Mesendoderm (in vitro differentiated cells): ENCODE results near the gene SCIN.
"Not testable (repeated sequence)": the region's sequence is repeated elsewhere in the genome, so short reads cannot be mapped to it uniquely, and the experiment has no call there.

Experiments used
- DNase-seq: peaks from one replicate; pipeline ENCODE4 v3.0.0; 2013
- H2AK5ac ChIP-seq: 2 replicates; pipeline ENCODE4 v1.6.1; 2013; ENCODE audit warnings: low read length, inconsistent platforms
- H2BK120ac ChIP-seq: 2 replicates; pipeline ENCODE4 v1.6.1; 2013; ENCODE audit warnings: low read depth, mild to moderate bottlenecking, low read length, moderate library complexity, mixed read lengths
- H2BK15ac ChIP-seq: replicated peaks from 2 replicates; pipeline ENCODE4 v1.6.1; 2013; ENCODE audit warnings: low read depth, mild to moderate bottlenecking, moderate library complexity
- H2BK5ac ChIP-seq: 2 replicates; pipeline ENCODE4 v1.6.1; 2013; ENCODE audit warnings: low read length, inconsistent platforms
- H3K18ac ChIP-seq: 2 replicates; pipeline ENCODE4 v1.6.1; 2013; ENCODE audit warnings: mild to moderate bottlenecking, low read length, mixed read lengths
- H3K23ac ChIP-seq: one replicate; pipeline ENCODE4 v1.6.1; 2013; ENCODE audit warnings: low read length
- H3K27ac ChIP-seq: 2 replicates; pipeline ENCODE4 v1.5.1; 2013; ENCODE audit warnings: low read depth, mild to moderate bottlenecking, inconsistent platforms, low read length, moderate library complexity
- H3K27me3 ChIP-seq: 2 replicates; pipeline ENCODE4 v1.6.1; 2013; ENCODE audit warnings: low read length, control low read depth, mild to moderate bottlenecking, inconsistent platforms; ENCODE audit not compliant: insufficient read depth, poor library complexity
- H3K36me3 ChIP-seq: 2 replicates; pipeline ENCODE4 v1.6.1; 2013; ENCODE audit warnings: low read length, inconsistent platforms; ENCODE audit not compliant: control insufficient read depth, insufficient read depth
- H3K4ac ChIP-seq: one replicate; pipeline ENCODE4 v1.6.1; 2013; ENCODE audit warnings: low read depth, mild to moderate bottlenecking, low read length, moderate library complexity
- H3K4me1 ChIP-seq: 2 replicates; pipeline ENCODE4 v1.6.1; 2013; ENCODE audit warnings: low read depth, low read length, inconsistent platforms; ENCODE audit not compliant: control insufficient read depth
- H3K4me2 ChIP-seq: 2 replicates; pipeline ENCODE4 v1.6.1; 2013; ENCODE audit warnings: low read length
- H3K4me3 ChIP-seq: 2 replicates; pipeline ENCODE4 v1.5.1; 2013; ENCODE audit warnings: mild to moderate bottlenecking, low read length
- H3K56ac ChIP-seq: one replicate; pipeline ENCODE4 v1.6.1; 2013; ENCODE audit warnings: low read length
- H3K79me1 ChIP-seq: 2 replicates; pipeline ENCODE4 v1.6.1; 2013; ENCODE audit warnings: low read length, inconsistent platforms
- H3K79me2 ChIP-seq: 2 replicates; pipeline ENCODE4 v1.6.1; 2013; ENCODE audit warnings: mild to moderate bottlenecking, low read length; ENCODE audit not compliant: control insufficient read depth, insufficient read depth
- H3K9ac ChIP-seq: 2 replicates; pipeline ENCODE4 v1.6.1; 2013; ENCODE audit warnings: low read length, inconsistent platforms
- H4K5ac ChIP-seq: one replicate; pipeline ENCODE4 v1.6.1; 2013; ENCODE audit warnings: low read length
- H4K8ac ChIP-seq: one replicate; pipeline ENCODE4 v1.6.1; 2013; ENCODE audit warnings: low read depth, mild to moderate bottlenecking, control low read depth, low read length, moderate library complexity
- WGBS: extraction: QIAGEN DNeasy Blood & Tissue Kit; methylation state at CpG from one replicate; pipeline ENCODE4 v1.1.7; 2013; ENCODE audit warnings: low lambda C conversion rate, missing lambda C conversion rate; ENCODE audit not compliant: insufficient coverage; ENCODE audit errors: extremely low coverage; 5-methylcytosine and 5-hydroxymethylcytosine counted together

Gene SCIN

GRCh38 chr7:12645212-12645611 lies 74.7 kb downstream of the SCIN start:
- WGBS: no CpG with 5 or more reads among the region's 6 CpGs
- H2BK15ac ChIP-seq, H3K27ac ChIP-seq: not testable (repeated sequence)

DNA sequence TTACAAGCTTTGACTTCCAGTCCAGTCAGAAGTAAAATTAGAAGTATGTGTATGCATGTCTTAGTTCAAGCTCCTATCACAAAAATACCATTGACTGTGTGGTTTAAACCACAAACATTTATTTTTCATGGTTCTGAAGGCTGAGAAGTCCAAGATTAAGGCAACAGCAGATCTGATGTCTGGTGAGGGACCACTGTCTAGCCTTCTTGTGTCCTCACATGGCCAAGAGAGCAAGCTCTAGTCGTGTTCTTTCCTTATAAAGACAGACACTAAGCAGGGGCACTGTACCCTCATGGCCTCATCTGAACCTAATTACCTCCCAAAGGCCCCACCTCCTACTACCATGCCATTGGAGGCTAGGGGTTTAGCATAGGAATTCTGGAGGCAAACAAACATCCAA lies 75.6 kb downstream of the SCIN start:
- Histone ChIP-seq H3K36me3 (no peaks in the 10 kb centered on the region), H3K4me1 (no peaks in the 10 kb centered on the region), H3K9ac (no peak overlapping the region), H3K4me3 (no peak overlapping the region), H2BK120ac (no peak overlapping the region), H2BK5ac (no peak overlapping the region), H3K4me2 (no peak overlapping the region), H3K4ac (no peak overlapping the region), H2AK5ac (no peak overlapping the region), H3K23ac (no peak overlapping the region), H2BK15ac (no peak overlapping the region), H3K56ac (peak overlapping the region; percentile 30), H3K27ac (no peak overlapping the region), H3K27me3 (no peaks in the 10 kb centered on the region), H3K79me2 (no peaks in the 10 kb centered on the region), H4K8ac (no peak overlapping the region), H3K18ac (no peak overlapping the region), H3K79me1 (no peaks in the 10 kb centered on the region), H4K5ac (no peak overlapping the region)
- peak; percentile 41 for DNase-seq
- WGBS: no CpG with 5 or more reads among the region's 1 CpG

More at GRCh38 chr7:12645212-12645611, 74.7 kb downstream of the SCIN start:
- not testable (repeated sequence) for H4K8ac ChIP-seq, DNase-seq, H3K79me1 ChIP-seq, H3K23ac ChIP-seq, H3K18ac ChIP-seq, H3K9ac ChIP-seq, H3K4me1 ChIP-seq, H3K4me2 ChIP-seq, H3K27me3 ChIP-seq, H3K4me3 ChIP-seq, H2BK5ac ChIP-seq, H3K36me3 ChIP-seq, H3K79me2 ChIP-seq, H2AK5ac ChIP-seq, H4K5ac ChIP-seq, H3K4ac ChIP-seq, H3K56ac ChIP-seq, H2BK120ac ChIP-seq

DNA sequence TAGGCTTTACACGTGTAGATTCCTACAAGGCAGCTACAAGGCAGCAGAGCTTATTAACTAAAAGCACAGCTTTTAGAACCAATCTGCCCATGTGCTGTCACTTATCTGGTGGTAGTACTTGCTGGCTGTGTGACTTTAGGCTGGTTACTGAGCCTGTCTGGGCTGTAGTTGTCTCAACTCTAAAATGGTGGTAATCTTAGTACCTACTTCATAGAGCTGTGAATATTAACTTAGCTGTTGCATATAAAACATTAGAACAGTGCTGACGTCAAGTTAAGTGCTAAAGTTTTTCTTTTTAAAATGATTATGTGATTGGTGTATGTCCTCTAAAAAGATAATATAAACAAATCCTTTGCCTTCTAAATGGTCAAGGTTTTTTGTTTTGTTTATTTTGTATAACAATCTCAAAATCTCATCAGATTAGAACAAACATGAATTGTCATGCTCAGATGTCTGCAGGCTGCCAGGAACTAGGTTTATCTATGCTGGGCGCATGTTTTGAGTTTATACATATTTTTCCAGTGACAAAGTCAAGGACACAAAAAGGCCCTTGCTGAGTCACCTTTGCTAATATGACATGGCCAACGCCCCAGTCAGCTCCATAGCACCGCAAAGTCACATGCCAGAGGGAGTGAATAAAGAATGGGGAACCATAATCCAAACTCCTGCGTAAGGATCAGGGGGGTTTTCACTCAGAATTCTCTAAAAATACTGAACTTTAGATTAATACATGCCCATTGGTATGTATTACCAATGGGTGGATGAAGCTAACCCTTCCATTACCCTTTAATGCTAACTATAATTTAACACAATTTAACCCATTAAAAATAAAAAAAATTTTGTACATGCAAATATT lies 77.1 kb downstream of the SCIN start:
- H3K23ac ChIP-seq: no peak overlapping the region
- no peak overlapping the region for H2BK120ac ChIP-seq
- no peaks in the 10 kb centered on the region for H3K27me3 ChIP-seq
- no peak overlapping the region for H3K4me3 ChIP-seq
- WGBS: no CpG with 5 or more reads among the region's 6 CpGs
- no peak overlapping the region for H3K27ac ChIP-seq
- H3K79me2 ChIP-seq: no peaks in the 10 kb centered on the region
- no peak overlapping the region for H3K56ac ChIP-seq
- no peaks in the 10 kb centered on the region for H3K4me1 ChIP-seq
- no peaks in the 10 kb centered on the region for H3K36me3 ChIP-seq
- no peak overlapping the region for H3K4me2 ChIP-seq
- no peak overlapping the region for H3K4ac ChIP-seq
- no peak overlapping the region for H2AK5ac ChIP-seq
- no peak overlapping the region for H2BK5ac ChIP-seq
- no peak overlapping the region for H2BK15ac ChIP-seq
- no peak overlapping the region for H3K18ac ChIP-seq
- no peak overlapping the region for H3K9ac ChIP-seq
- no peak overlapping the region for H4K5ac ChIP-seq
- DNase-seq: peak; percentile 39
- no peak overlapping the region for H4K8ac ChIP-seq
- H3K79me1 ChIP-seq: no peaks in the 10 kb centered on the region

DNA sequence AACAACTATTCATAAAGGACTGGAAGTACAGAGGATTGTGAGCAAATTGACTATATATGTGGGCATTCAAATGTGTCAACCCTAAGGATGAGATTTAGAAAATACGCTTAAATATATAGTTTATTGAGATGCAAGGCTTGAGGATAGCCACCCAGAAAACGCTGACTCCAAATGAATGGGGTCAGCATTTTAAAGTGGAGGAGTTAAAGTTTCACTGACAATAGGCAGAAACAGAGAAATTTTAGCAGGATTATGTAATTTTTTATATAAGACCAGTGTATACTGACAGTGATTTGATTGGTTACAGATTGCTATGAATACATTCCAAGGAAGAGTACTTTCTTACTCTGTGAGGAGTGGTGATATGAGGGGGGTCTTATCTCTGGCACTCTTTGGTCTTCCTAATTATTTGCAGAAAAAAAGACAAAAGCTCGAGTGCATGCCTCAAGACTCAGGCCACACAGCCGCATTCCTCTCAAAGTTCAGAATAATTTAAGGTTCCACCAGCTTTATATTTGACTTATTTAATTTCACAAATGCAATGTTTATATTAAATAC lies 78.3 kb downstream of the SCIN start:
- no peaks in the 10 kb centered on the region for H3K4me1 ChIP-seq
- no peak overlapping the region for H3K4me3 ChIP-seq
- H2BK5ac ChIP-seq: no peak overlapping the region
- peak; percentile 53 for DNase-seq
- H3K36me3 ChIP-seq: no peaks in the 10 kb centered on the region
- H2BK120ac ChIP-seq: no peak overlapping the region
- no peak overlapping the region for H2BK15ac ChIP-seq
- no peaks in the 10 kb centered on the region for H3K79me1 ChIP-seq
- no peak overlapping the region for H3K9ac ChIP-seq
- H4K5ac ChIP-seq: no peak overlapping the region
- no peak overlapping the region for H3K18ac ChIP-seq
- no peaks in the 10 kb centered on the region for H3K79me2 ChIP-seq
- WGBS: no CpG with 5 or more reads among the region's 4 CpGs
- no peak overlapping the region for H3K23ac ChIP-seq
- no peak overlapping the region for H2AK5ac ChIP-seq
- no peak overlapping the region for H3K27ac ChIP-seq
- H4K8ac ChIP-seq: no peak overlapping the region
- H3K56ac ChIP-seq: no peak overlapping the region
- H3K4ac ChIP-seq: no peak overlapping the region
- H3K27me3 ChIP-seq: no peaks in the 10 kb centered on the region
- H3K4me2 ChIP-seq: no peak overlapping the region

- no peak overlapping the region for H3K27ac ChIP-seq
These were observed 78.8 kb downstream of the SCIN start for GRCh38 chr7:12649348-12649747.

More at GRCh38 chr7:12649348-12649747, 78.8 kb downstream of the SCIN start:
- no peaks in the 10 kb centered on the region for H3K79me2 ChIP-seq
- no peak overlapping the region for H3K4ac ChIP-seq
- H3K9ac ChIP-seq: no peak overlapping the region
- H2BK15ac ChIP-seq: no peak overlapping the region
- H3K56ac ChIP-seq: no peak overlapping the region
- H3K23ac ChIP-seq: no peak overlapping the region
- no peak overlapping the region for H3K4me2 ChIP-seq
- no peaks in the 10 kb centered on the region for H3K4me1 ChIP-seq
- no peaks in the 10 kb centered on the region for H3K36me3 ChIP-seq
- H3K79me1 ChIP-seq: no peaks in the 10 kb centered on the region
- no peak overlapping the region for H2BK5ac ChIP-seq
- H4K8ac ChIP-seq: no peak overlapping the region
- DNase-seq: peak; percentile 10
- H3K18ac ChIP-seq: no peak overlapping the region
- H2AK5ac ChIP-seq: no peak overlapping the region
- H4K5ac ChIP-seq: no peak overlapping the region
- H3K27me3 ChIP-seq: no peaks in the 10 kb centered on the region
- H2BK120ac ChIP-seq: no peak overlapping the region
- H3K4me3 ChIP-seq: no peak overlapping the region
